Measurements from ENCODE around the gene TAL2. TPM values are rescaled to one million over a fixed set of nuclear protein-coding genes. Genes with fewer than 3 reads are reported as not detected.

TAL2 gene
- total RNA-seq, 2 experiments from 2014 or later: not detected

Other genes with a start within 250 kb of the TAL2 start
- gene FSD1L, start 214.4 kb upstream of the TAL2 start, total RNA-seq: 1 to 10 TPM; 3.2 to 3.6 TPM
- 10 to 100 TPM; 15.8 to 16.8 TPM for gene FKTN, start 104.3 kb upstream of the TAL2 start, total RNA-seq
- gene TMEM38B, start 32.1 kb downstream of the TAL2 start, total RNA-seq: 10 to 100 TPM; 12.1 to 13.8 TPM